Fibroblast of lung (primary cell): ENCODE data around the gene ENPP7.

Experiments used
- EZH2 ChIP-seq: IDR thresholded peaks from 2 replicates; pipeline ENCODE4 v1.5.1; 2012; ENCODE audit warnings: low read length, control low read depth, mild to moderate bottlenecking; ENCODE audit errors: missing control alignments
- TF ChIP-seq, protein P1 (sequence below), 2 donors: IDR thresholded peaks in 1 of 2; conservative IDR thresholded peaks in 1 of 2; 1 replicate in 1 of 2; 2 replicates in 1 of 2; pipeline ENCODE4 v1.5.1; 2011 to 2012; ENCODE audit warnings: low read length in 2 of 2, control low read depth in 1 of 2, inconsistent platforms in 1 of 2, low read depth in 1 of 2, mild to moderate bottlenecking in 1 of 2

GRCh38 chr17:79765708-79766107 lies 35.0 kb downstream of the ENPP7 start:
- TF ChIP-seq, protein P1, sequence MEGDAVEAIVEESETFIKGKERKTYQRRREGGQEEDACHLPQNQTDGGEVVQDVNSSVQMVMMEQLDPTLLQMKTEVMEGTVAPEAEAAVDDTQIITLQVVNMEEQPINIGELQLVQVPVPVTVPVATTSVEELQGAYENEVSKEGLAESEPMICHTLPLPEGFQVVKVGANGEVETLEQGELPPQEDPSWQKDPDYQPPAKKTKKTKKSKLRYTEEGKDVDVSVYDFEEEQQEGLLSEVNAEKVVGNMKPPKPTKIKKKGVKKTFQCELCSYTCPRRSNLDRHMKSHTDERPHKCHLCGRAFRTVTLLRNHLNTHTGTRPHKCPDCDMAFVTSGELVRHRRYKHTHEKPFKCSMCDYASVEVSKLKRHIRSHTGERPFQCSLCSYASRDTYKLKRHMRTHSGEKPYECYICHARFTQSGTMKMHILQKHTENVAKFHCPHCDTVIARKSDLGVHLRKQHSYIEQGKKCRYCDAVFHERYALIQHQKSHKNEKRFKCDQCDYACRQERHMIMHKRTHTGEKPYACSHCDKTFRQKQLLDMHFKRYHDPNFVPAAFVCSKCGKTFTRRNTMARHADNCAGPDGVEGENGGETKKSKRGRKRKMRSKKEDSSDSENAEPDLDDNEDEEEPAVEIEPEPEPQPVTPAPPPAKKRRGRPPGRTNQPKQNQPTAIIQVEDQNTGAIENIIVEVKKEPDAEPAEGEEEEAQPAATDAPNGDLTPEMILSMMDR (conservative IDR thresholded peaks at IDR 0.05 in 1 of 2, IDR thresholded peaks at IDR 0.05 in 1 of 2; ENCODE audit: low read depth in 1 of 2, low read length in 2 of 2) = no peak
- no peak for TF ChIP-seq EZH2
